ENCODE results near the gene ARHGAP24. TPM values are rescaled to one million over a fixed set of nuclear protein-coding genes. Genes with fewer than 3 reads are reported as not detected.

ARHGAP24 gene
- total and polyA plus RNA-seq, 2 of the 13 experiments (the other 11 are each of a cell fraction or from before 2014, with no cell fraction given), result 0.07 to 0.55 TPM

DNA sequence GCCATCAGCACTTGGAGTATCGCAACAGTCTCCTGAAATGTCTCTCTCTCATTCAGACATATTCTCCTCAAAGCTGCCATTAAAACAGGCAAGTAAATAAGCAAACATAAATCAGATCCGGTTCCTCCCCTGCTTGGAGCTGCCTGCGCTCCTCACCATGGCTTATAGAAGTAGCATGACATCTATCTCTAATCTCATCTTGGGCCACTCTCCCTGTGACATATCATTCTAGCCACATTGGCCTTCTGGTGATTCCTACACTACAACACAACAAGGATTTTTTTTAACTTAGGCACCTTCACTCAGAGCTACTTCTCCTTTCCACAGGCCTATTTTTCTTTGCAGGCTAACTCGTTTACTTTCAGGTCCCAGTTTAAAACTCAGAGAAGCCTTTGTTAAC lies 387.9 kb downstream of the ARHGAP24 start:
- no peak for FAIRE-seq
- 50% methylated on average over 4 of the region's 4 CpGs for WGBS (ENCODE audit: low lambda C conversion rate)
- Histone ChIP-seq H3K4me1 (ENCODE audit: insufficient read depth, low read length) (no peaks in the 10 kb centered on the region), H3K27me3 (ENCODE audit: control insufficient read depth in 1 of 2, insufficient read depth in 2 of 2, low read length in 2 of 2) (no peaks in the 10 kb centered on the region), H4K20me1 (ENCODE audit: insufficient read depth, low read length) (no peaks in the 10 kb centered on the region), H3K9ac (ENCODE audit: insufficient read depth, low read depth, low read length) (no peak overlapping the region), H3K79me2 (ENCODE audit: insufficient read depth, low read length) (no peaks in the 10 kb centered on the region), H3K4me2 (ENCODE audit: low read depth, low read length) (no peak overlapping the region), H2AFZ (ENCODE audit: low read length) (no peak overlapping the region), H3K4me3 (replicated peaks in 1 of 3; ENCODE audit: insufficient read depth in 1 of 3, low read depth in 2 of 3, low read length in 3 of 3) (no peak overlapping the region), H3K27ac (ENCODE audit: extremely low read length, insufficient read depth, low read length) (no peak overlapping the region), H3K9me3 (ENCODE audit: low read length) (no peaks in the 10 kb centered on the region), H3K36me3 (replicated peaks in 1 of 2; ENCODE audit: control insufficient read depth in 1 of 2, insufficient read depth in 2 of 2, low read length in 2 of 2) (no peaks in the 10 kb centered on the region)
- BruUV-seq (replicated peaks), result no TSS peak
- no peak for TF ChIP-seq SRF (IDR thresholded peaks at IDR 0.05; ENCODE audit: low read depth, low read length)
- no peak for TF ChIP-seq ZNF547 (CRISPR knock-in tag; IDR thresholded peaks at IDR 0.05)
- TF ChIP-seq, protein P1, sequence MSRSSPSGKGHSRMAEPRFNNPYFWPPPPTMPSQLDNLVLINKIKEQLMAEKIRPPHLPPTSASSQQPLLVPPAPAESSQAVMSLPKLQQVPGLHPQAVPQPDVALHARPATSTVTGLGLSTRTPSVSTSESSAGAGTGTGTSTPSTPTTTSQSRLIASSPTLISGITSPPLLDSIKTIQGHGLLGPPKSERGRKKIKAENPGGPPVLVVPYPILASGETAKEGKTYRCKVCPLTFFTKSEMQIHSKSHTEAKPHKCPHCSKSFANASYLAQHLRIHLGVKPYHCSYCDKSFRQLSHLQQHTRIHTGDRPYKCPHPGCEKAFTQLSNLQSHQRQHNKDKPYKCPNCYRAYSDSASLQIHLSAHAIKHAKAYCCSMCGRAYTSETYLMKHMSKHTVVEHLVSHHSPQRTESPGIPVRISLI (CRISPR knock-in tag; IDR thresholded peaks at IDR 0.05; ENCODE audit: borderline replicate concordance), result no peak
- TF ChIP-seq STAG1 (CRISPR knock-in tag; IDR thresholded peaks at IDR 0.05), result no peak
- TF ChIP-seq NFATC3 (CRISPR knock-in tag; IDR thresholded peaks at IDR 0.05), result no peak
- TF ChIP-seq MAFK (conservative IDR thresholded peaks at IDR 0.05 in 1 of 2, IDR thresholded peaks at IDR 0.05 in 1 of 2; ENCODE audit: low read length in 2 of 2), result no peak
- no peak for TF ChIP-seq ZNF775 (CRISPR knock-in tag; IDR thresholded peaks at IDR 0.05; ENCODE audit: borderline replicate concordance)
- TF ChIP-seq, protein P2, sequence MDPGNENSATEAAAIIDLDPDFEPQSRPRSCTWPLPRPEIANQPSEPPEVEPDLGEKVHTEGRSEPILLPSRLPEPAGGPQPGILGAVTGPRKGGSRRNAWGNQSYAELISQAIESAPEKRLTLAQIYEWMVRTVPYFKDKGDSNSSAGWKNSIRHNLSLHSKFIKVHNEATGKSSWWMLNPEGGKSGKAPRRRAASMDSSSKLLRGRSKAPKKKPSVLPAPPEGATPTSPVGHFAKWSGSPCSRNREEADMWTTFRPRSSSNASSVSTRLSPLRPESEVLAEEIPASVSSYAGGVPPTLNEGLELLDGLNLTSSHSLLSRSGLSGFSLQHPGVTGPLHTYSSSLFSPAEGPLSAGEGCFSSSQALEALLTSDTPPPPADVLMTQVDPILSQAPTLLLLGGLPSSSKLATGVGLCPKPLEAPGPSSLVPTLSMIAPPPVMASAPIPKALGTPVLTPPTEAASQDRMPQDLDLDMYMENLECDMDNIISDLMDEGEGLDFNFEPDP (CRISPR knock-in tag; conservative IDR thresholded peaks at IDR 0.05), result no peak
- TF ChIP-seq ZSCAN12 (CRISPR knock-in tag; IDR thresholded peaks at IDR 0.05), result no peak
- TF ChIP-seq, protein P3, sequence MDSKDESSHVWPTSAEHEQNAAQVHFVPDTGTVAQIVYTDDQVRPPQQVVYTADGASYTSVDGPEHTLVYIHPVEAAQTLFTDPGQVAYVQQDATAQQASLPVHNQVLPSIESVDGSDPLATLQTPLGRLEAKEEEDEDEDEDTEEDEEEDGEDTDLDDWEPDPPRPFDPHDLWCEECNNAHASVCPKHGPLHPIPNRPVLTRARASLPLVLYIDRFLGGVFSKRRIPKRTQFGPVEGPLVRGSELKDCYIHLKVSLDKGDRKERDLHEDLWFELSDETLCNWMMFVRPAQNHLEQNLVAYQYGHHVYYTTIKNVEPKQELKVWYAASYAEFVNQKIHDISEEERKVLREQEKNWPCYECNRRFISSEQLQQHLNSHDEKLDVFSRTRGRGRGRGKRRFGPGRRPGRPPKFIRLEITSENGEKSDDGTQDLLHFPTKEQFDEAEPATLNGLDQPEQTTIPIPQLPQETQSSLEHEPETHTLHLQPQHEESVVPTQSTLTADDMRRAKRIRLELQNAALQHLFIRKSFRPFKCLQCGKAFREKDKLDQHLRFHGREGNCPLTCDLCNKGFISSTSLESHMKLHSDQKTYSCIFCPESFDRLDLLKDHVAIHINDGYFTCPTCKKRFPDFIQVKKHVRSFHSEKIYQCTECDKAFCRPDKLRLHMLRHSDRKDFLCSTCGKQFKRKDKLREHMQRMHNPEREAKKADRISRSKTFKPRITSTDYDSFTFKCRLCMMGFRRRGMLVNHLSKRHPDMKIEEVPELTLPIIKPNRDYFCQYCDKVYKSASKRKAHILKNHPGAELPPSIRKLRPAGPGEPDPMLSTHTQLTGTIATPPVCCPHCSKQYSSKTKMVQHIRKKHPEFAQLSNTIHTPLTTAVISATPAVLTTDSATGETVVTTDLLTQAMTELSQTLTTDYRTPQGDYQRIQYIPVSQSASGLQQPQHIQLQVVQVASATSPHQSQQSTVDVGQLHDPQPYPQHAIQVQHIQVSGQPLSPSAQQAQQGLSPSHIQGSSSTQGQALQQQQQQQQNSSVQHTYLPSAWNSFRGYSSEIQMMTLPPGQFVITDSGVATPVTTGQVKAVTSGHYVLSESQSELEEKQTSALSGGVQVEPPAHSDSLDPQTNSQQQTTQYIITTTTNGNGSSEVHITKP (CRISPR knock-in tag; IDR thresholded peaks at IDR 0.05; ENCODE audit: low read depth), result no peak
- ChIA-PET POLR2A (no interaction called here), CTCF (ENCODE audit: low intra/inter-chr PET ratio, low total read pairs) (no interaction called here)
- ATAC-seq, result no peak
- intact Hi-C loops (cut with micrococcal nuclease; ENCODE audit: unreplicated experiment), result no loop called here
- in situ Hi-C loops (cut with HindIII; ENCODE audit: extremely low pct_ligation_motif_present, low pct_unique_long_range_greater_than_20kb), result no loop called here
- DNase-seq (ENCODE audit: low spot score), result no peak

Measured in HepG2 (cell line).